Stimulated activated memory B cell treated with anti-CD40 and anti-IgM and Interleukin-4, amounts not matched to agents 10 μg/mL and 1 μg/mL and 100 μg/mL, for 72 hours (primary cell): Measurements from ENCODE around the gene NPAS3.
"Not testable (repeated sequence)": the region's sequence is repeated elsewhere in the genome, so short reads cannot be mapped to it uniquely, and the experiment has no call there.

Experiments used
- ATAC-seq: fragments of 150-1000 bp; cut with Tn5 transposase; 2 replicates; pipeline ENCODE4 v1.10.0; 2021
- H3K27ac Mint-ChIP-seq: one replicate; pipeline ENCODE4 v1.8.0; 2022; ENCODE audit warnings: mild to moderate bottlenecking, mixed read lengths
- H3K27me3 Mint-ChIP-seq: one replicate; pipeline ENCODE4 v1.8.0; 2022; ENCODE audit warnings: mixed read lengths
- H3K36me3 Mint-ChIP-seq: one replicate; pipeline ENCODE4 v1.8.0; 2022; ENCODE audit warnings: mixed read lengths
- H3K4me1 Mint-ChIP-seq: one replicate; pipeline ENCODE4 v1.8.0; 2022; ENCODE audit warnings: mixed read lengths
- H3K4me3 Mint-ChIP-seq: one replicate; pipeline ENCODE4 v1.8.0; 2022; ENCODE audit warnings: mild to moderate bottlenecking, moderate library complexity, mixed read lengths
- H3K9me3 Mint-ChIP-seq: one replicate; pipeline ENCODE4 v1.8.0; 2022; ENCODE audit warnings: mixed read lengths

Gene NPAS3

GRCh38 chr14:33065634-33066033, 127.0 kb downstream of the NPAS3 start:
- no peak overlapping the region for H3K4me3 Mint-ChIP-seq
- H3K4me1 Mint-ChIP-seq, result no peaks in the 10 kb centered on the region
- H3K36me3 Mint-ChIP-seq, result no peaks in the 10 kb centered on the region
- no peaks in the 10 kb centered on the region for H3K9me3 Mint-ChIP-seq
- no peak overlapping the region for H3K27ac Mint-ChIP-seq
- no peak for ATAC-seq
- no peaks in the 10 kb centered on the region for H3K27me3 Mint-ChIP-seq

DNA sequence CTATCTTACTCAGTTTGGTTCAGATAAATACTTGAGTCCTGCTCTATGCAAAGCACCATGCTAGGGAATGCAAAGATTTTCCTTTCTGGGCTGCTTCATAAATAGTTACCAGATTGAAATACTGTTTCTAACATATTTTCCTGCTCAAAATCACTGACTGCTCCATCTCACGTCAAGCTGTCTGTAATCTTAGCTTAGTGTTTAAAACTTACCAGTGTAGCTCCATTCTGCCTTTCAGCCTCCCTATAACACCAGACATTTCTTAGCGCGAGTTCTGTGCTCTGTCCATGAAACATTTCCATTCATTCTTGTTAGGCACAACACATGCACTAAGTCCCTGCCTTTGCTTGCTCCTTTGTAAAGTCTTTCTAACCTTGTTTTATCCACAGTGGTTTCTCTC, 129.4 kb downstream of the NPAS3 start:
- no peaks in the 10 kb centered on the region for H3K36me3 Mint-ChIP-seq
- H3K9me3 Mint-ChIP-seq, result no peaks in the 10 kb centered on the region
- no peaks in the 10 kb centered on the region for H3K4me1 Mint-ChIP-seq
- no peaks in the 10 kb centered on the region for H3K27me3 Mint-ChIP-seq
- no peak for ATAC-seq
- no peak overlapping the region for H3K4me3 Mint-ChIP-seq
- H3K27ac Mint-ChIP-seq, result no peak overlapping the region

GRCh38 chr14:33068626-33069025, 129.9 kb downstream of the NPAS3 start:
- Mint-ChIP-seq H3K4me1 (no peaks in the 10 kb centered on the region), H3K36me3 (no peaks in the 10 kb centered on the region), H3K27me3 (no peaks in the 10 kb centered on the region), H3K27ac (no peak overlapping the region), H3K4me3 (no peak overlapping the region), H3K9me3 (no peaks in the 10 kb centered on the region)
- ATAC-seq, result no peak

GRCh38 chr14:33070475-33070874, 131.8 kb downstream of the NPAS3 start:
- no peaks in the 10 kb centered on the region for H3K27me3 Mint-ChIP-seq
- no peaks in the 10 kb centered on the region for H3K9me3 Mint-ChIP-seq
- no peaks in the 10 kb centered on the region for H3K4me1 Mint-ChIP-seq
- no peak overlapping the region for H3K27ac Mint-ChIP-seq
- no peak overlapping the region for H3K4me3 Mint-ChIP-seq
- ATAC-seq, result no peak
- no peaks in the 10 kb centered on the region for H3K36me3 Mint-ChIP-seq

GRCh38 chr14:33073023-33073422, 134.3 kb downstream of the NPAS3 start:
- H3K27me3 Mint-ChIP-seq, result no peaks in the 10 kb centered on the region
- H3K27ac Mint-ChIP-seq, result no peak overlapping the region
- no peak for ATAC-seq
- H3K4me1 Mint-ChIP-seq, result no peaks in the 10 kb centered on the region
- no peaks in the 10 kb centered on the region for H3K9me3 Mint-ChIP-seq
- H3K36me3 Mint-ChIP-seq, result no peaks in the 10 kb centered on the region
- H3K4me3 Mint-ChIP-seq, result no peak overlapping the region

- no peak for ATAC-seq
- H3K9me3 Mint-ChIP-seq, result peaks cover 2% of the 10 kb centered on the region
- H3K36me3 Mint-ChIP-seq, result no peaks in the 10 kb centered on the region
- no peak overlapping the region for H3K4me3 Mint-ChIP-seq
- no peaks in the 10 kb centered on the region for H3K4me1 Mint-ChIP-seq
- no peak overlapping the region for H3K27ac Mint-ChIP-seq
- no peaks in the 10 kb centered on the region for H3K27me3 Mint-ChIP-seq
These were observed 142.6 kb downstream of the NPAS3 start for GRCh38 chr14:33081259-33081658.

- Mint-ChIP-seq H3K9me3 (peaks cover 6% of the 10 kb centered on the region), H3K27me3 (no peaks in the 10 kb centered on the region), H3K4me3 (no peak overlapping the region), H3K4me1 (no peaks in the 10 kb centered on the region), H3K27ac (no peak overlapping the region), H3K36me3 (no peaks in the 10 kb centered on the region)
- no peak for ATAC-seq
These were observed 147.1 kb downstream of the NPAS3 start for GRCh38 chr14:33085799-33086198.

DNA sequence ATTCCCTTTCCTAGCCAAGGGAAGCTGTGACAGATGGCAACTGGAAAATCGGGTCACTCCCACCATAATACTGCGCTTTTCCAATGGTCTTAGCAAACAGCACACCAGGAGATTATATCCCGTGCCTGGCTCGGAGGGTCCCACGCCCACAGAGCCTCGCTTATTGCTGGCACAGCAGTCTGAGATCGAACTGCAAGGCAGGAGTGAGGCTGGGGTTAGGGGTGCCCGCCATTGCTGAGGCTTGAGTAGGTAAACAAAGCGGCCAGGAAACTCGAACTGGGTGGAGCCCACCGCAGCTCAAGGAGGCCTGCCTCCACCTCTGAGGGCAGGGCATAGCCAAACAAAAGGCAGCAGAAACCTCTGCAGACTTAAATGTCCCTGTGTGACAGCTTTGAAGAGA, 149.6 kb downstream of the NPAS3 start:
- H3K27ac Mint-ChIP-seq, ATAC-seq, H3K36me3 Mint-ChIP-seq, H3K9me3 Mint-ChIP-seq, H3K27me3 Mint-ChIP-seq, H3K4me3 Mint-ChIP-seq, H3K4me1 Mint-ChIP-seq: not testable (repeated sequence)

GRCh38 chr14:33098016-33098415, 159.3 kb downstream of the NPAS3 start:
- Mint-ChIP-seq H3K4me1 (no peaks in the 10 kb centered on the region), H3K9me3 (peaks cover 6% of the 10 kb centered on the region), H3K4me3 (no peak overlapping the region), H3K27ac (no peak overlapping the region), H3K36me3 (no peaks in the 10 kb centered on the region), H3K27me3 (no peaks in the 10 kb centered on the region)
- ATAC-seq, result no peak

DNA sequence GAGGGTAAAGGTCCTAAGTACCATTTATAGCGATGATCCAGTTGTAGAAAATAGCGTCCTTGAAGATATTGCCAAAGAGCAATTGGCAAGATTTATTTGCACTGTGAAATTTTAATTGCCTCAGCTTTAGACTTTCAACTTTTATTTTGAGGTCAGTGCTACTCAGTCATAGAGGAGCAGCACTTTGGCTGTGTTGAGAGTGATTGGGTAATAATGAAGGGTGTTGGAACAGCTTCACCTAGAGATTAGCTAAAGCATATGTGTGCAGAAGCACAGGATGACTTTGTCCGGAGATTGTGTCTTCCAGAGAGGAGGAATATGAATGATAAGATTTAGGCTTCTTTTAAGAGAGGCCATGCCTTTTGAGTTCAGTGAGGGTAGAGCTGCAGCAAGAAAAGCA, 164.8 kb downstream of the NPAS3 start:
- no peak overlapping the region for H3K4me3 Mint-ChIP-seq
- ATAC-seq, result no peak

GRCh38 chr14:33103966-33104365, 165.3 kb downstream of the NPAS3 start:
- ATAC-seq, result no peak
- Mint-ChIP-seq H3K4me3 (no peak overlapping the region), H3K27ac (no peak overlapping the region), H3K27me3 (no peaks in the 10 kb centered on the region), H3K4me1 (no peaks in the 10 kb centered on the region), H3K9me3 (peaks cover 3% of the 10 kb centered on the region), H3K36me3 (no peaks in the 10 kb centered on the region)

More for the DNA sequence above, 164.8 kb downstream of the NPAS3 start:
- H3K9me3 Mint-ChIP-seq, result peaks cover 3% of the 10 kb centered on the region
- no peaks in the 10 kb centered on the region for H3K36me3 Mint-ChIP-seq
- H3K27me3 Mint-ChIP-seq, result no peaks in the 10 kb centered on the region
- no peak overlapping the region for H3K27ac Mint-ChIP-seq
- H3K4me1 Mint-ChIP-seq, result no peaks in the 10 kb centered on the region

DNA sequence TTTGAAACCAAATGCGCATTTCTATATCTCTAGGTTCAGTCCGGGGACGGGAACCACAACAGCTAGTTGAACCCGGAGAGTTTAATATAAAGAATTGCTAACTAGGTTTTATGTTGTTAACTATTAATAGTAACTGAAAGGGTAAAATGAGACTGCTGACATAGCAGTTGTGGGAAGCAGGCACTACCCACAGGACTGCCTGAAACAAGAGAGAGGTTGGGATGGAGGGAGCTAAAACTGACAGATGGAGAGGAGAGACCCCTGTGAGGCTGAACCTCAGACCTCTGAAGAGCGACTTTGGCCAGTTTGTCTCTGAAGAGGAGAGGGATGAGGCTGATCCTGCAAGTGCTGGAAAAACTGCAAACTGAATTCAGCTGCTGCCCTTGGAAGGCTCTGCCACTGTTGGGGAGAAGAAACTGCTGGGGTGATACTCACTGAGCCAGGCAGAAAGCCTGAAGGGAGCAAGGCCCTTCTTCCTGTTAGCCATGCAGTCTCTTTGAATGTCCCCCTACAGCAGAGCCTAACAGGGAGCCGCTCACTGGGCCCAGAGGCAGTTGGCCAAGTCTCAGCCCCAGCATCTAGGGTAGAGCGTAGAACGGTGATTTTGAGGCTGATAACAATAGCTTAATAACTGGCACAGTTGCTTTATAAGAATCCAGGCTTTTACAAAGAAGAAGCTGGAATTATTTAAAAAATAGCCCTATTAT, 172.2 kb downstream of the NPAS3 start:
- Mint-ChIP-seq H3K4me1 (no peaks in the 10 kb centered on the region), H3K27ac (no peak overlapping the region), H3K4me3 (no peak overlapping the region), H3K27me3 (no peaks in the 10 kb centered on the region), H3K36me3 (no peaks in the 10 kb centered on the region), H3K9me3 (no peaks in the 10 kb centered on the region)
- ATAC-seq, result no peak

GRCh38 chr14:33114331-33114730, 175.7 kb downstream of the NPAS3 start:
- no peak for ATAC-seq
- Mint-ChIP-seq H3K27me3 (no peaks in the 10 kb centered on the region), H3K36me3 (no peaks in the 10 kb centered on the region), H3K9me3 (no peaks in the 10 kb centered on the region), H3K27ac (no peak overlapping the region), H3K4me3 (no peak overlapping the region), H3K4me1 (no peaks in the 10 kb centered on the region)

DNA sequence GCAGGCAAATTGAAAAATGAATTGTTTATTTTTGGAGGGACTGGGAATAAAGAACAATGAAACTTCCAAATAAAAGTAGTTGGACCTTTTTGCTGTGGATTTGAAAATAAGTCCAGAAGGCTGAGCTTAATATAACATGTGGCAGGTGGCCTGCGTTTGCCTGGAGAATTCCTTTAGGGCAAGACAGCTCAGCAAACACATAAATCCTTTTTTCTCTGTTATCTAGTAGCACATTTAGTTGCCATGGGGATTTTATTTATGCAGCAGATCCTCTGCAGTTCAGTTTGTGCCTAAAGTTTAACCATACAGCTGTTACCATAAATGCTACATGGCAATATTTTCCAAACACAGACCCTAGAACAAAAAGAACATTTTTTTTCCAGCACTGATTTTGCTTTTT, 180.0 kb downstream of the NPAS3 start:
- no peaks in the 10 kb centered on the region for H3K9me3 Mint-ChIP-seq
- H3K27ac Mint-ChIP-seq, result no peak overlapping the region
- no peaks in the 10 kb centered on the region for H3K36me3 Mint-ChIP-seq
- no peak for ATAC-seq
- no peaks in the 10 kb centered on the region for H3K27me3 Mint-ChIP-seq
- no peak overlapping the region for H3K4me3 Mint-ChIP-seq
- H3K4me1 Mint-ChIP-seq, result no peaks in the 10 kb centered on the region

DNA sequence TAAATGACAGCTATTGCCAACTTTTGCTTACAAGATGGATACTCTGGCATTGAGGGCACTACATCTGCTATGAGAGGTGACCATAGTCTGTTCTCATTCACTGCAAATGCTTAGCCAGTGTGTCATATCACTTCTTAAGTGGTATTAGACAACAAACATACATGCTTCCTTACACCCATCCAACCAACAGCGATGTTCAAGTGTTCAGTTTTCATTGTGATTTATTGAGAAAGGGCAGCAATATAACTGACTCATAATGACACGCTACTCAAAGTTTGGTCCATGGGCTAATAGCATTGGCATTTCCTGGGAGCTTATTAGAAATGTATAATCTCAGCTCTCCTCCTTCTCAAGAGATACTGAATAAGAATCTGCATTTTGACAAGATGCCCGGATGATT, 181.7 kb downstream of the NPAS3 start:
- Mint-ChIP-seq H3K36me3 (no peaks in the 10 kb centered on the region), H3K27ac (no peak overlapping the region), H3K9me3 (no peaks in the 10 kb centered on the region), H3K4me1 (no peaks in the 10 kb centered on the region), H3K27me3 (no peaks in the 10 kb centered on the region), H3K4me3 (no peak overlapping the region)
- ATAC-seq, result no peak

DNA sequence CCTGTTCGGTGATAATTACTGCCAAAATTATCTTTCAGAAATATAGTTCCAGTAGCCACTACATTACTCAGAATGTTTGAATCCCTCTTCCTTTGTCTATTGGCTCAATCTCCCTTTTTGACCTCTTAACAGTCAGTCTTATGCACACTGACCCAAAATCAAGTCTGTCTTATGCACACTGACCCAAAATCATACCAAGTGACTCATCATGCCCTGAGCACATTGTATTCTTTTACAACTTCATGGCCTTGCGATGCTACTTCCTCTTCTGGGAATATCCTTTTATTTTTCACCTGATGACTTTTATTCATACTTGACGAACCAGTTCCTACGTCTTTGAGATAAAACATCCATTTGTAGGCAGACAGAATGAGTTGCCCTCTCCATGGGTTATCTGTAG, 182.3 kb downstream of the NPAS3 start:
- H3K9me3 Mint-ChIP-seq, result no peaks in the 10 kb centered on the region
- no peaks in the 10 kb centered on the region for H3K4me1 Mint-ChIP-seq
- ATAC-seq, result no peak
- no peak overlapping the region for H3K27ac Mint-ChIP-seq
- no peak overlapping the region for H3K4me3 Mint-ChIP-seq
- no peaks in the 10 kb centered on the region for H3K36me3 Mint-ChIP-seq
- H3K27me3 Mint-ChIP-seq, result no peaks in the 10 kb centered on the region

DNA sequence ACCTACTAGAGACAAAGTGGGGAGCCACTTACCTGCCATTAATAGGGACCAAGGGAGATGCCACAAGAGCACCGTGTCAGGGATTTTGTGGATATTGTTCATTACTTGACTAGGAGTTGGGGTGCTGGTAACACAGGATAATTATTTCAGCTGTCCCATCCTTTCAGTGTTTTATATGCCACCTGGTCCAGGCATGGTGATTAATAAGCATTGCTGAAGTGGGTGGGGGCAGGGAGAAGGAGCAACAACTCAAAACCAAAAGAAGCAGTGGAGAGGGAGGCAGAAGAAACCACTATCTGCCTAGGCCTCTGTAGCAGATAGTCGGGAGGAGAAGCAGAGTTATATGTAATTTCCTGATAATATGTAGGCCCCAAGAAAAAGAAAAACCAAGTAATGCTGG, 184.6 kb downstream of the NPAS3 start:
- Mint-ChIP-seq H3K9me3 (no peaks in the 10 kb centered on the region), H3K4me3 (no peak overlapping the region), H3K27me3 (no peaks in the 10 kb centered on the region), H3K36me3 (no peaks in the 10 kb centered on the region), H3K4me1 (no peaks in the 10 kb centered on the region), H3K27ac (no peak overlapping the region)
- no peak for ATAC-seq
